Thoracic aorta (tissue), 2 donors: ENCODE results near the gene ELOVL5. TPM values are rescaled to one million over a fixed set of nuclear protein-coding genes. Genes with fewer than 3 reads are reported as not detected.
A peak's percentile ranks its signal among the peaks of the same experiment; 100 is the strongest.

Experiments used
- ATAC-seq: fragments of 150-250 bp; one replicate; pipeline ENCODE4 v1.8.0; 2017; ENCODE audit warnings: low read depth; ENCODE audit not compliant: insufficient number of reproducible peaks, low FRiP score
- DNase-seq: peaks from one replicate; pipeline ENCODE4 v3.0.0-alpha.2; 2020; ENCODE audit warnings: low spot score
- H3K27ac ChIP-seq, 2 donors: fragments of 200-600 bp; sonication (generic); 1 replicate in 1 of 2; 2 replicates in 1 of 2; pipeline ENCODE4 v1.5.1; 2016; ENCODE audit warnings: mild to moderate bottlenecking in 2 of 2, moderate library complexity in 2 of 2
- H3K27me3 ChIP-seq: fragments of 200-600 bp; sonication (generic); replicated peaks from 2 replicates; pipeline ENCODE4 v1.6.0; 2016; ENCODE audit warnings: mild to moderate bottlenecking; ENCODE audit not compliant: insufficient read depth
- H3K36me3 ChIP-seq: fragments of 200-600 bp; sonication (generic); one replicate; pipeline ENCODE4 v1.5.1; 2016
- H3K4me1 ChIP-seq, 2 donors: fragments of 200-600 bp; sonication (generic); 1 replicate in 1 of 2; 2 replicates in 1 of 2; pipeline versions ENCODE4 v1.5.1 to v1.6.0; 2016; ENCODE audit warnings: low read depth in 2 of 2, mild to moderate bottlenecking in 1 of 2; ENCODE audit not compliant: control insufficient read depth in 1 of 2
- H3K4me3 ChIP-seq: fragments of 200-600 bp; sonication (generic); 2 replicates; pipeline ENCODE4 v1.5.1; 2016; ENCODE audit warnings: mild to moderate bottlenecking
- H3K9me3 ChIP-seq: fragments of 200-600 bp; sonication (generic); 2 replicates; pipeline ENCODE4 v1.5.1; 2016
- CTCF ChIP-seq: fragments of 200-600 bp; sonication (generic); IDR thresholded peaks from one replicate; pipeline ENCODE4 v1.5.1; 2019; ENCODE audit warnings: antibody characterized with exemption
- total RNA-seq, 2 donors: library from RNA; depleted of rRNA; stranded (reverse); fragments of >200 nt; gene quantifications; one replicate each; pipeline versions ENCODE4 v1.1.0 to v1.2.3, GENCODE V29; 2016

ELOVL5 gene
- total RNA-seq, 2 donors from 2014 or later = 61.1 to 86.8 TPM

GRCh38 chr6:53290537-53291510 lies 57.9 kb downstream of the ELOVL5 start:
- H3K27ac ChIP-seq = no peak overlapping the region

GRCh38 chr6:53287336-53288225 lies 61.2 kb downstream of the ELOVL5 start:
- H3K27me3 ChIP-seq = no peaks in the 10 kb centered on the region
- H3K9me3 ChIP-seq = no peaks in the 10 kb centered on the region
- no peak for TF ChIP-seq CTCF
- no peak for DNase-seq
- ATAC-seq = no peak
- H3K4me1 ChIP-seq = peaks cover 8 to 25% of the 10 kb centered on the region in 2 donors
- no peak overlapping the region for H3K4me3 ChIP-seq
- peak overlapping the region; percentile 7 to 36 for H3K27ac ChIP-seq
- H3K36me3 ChIP-seq = no peaks in the 10 kb centered on the region

More at GRCh38 chr6:53290537-53291510, 57.9 kb downstream of the ELOVL5 start:
- DNase-seq = no peak
- Histone ChIP-seq H3K4me3 (no peak overlapping the region), H3K9me3 (no peaks in the 10 kb centered on the region), H3K4me1 (peaks cover 0 to 10% of the 10 kb centered on the region in 2 donors), H3K27me3 (no peaks in the 10 kb centered on the region), H3K36me3 (peaks cover 10% of the 10 kb centered on the region)
- TF ChIP-seq CTCF = no peak
- ATAC-seq = no peak

- DNase-seq (no peak), ATAC-seq (no peak)
- no peak for TF ChIP-seq CTCF
- Histone ChIP-seq H3K4me1 (peaks cover 23 to 45% of the 10 kb centered on the region in 2 donors), H3K4me3 (no peak overlapping the region), H3K9me3 (no peaks in the 10 kb centered on the region), H3K36me3 (no peaks in the 10 kb centered on the region), H3K27ac (no peak overlapping the region), H3K27me3 (no peaks in the 10 kb centered on the region)
Observed at GRCh38 chr6:53284901-53285300, 63.8 kb downstream of the ELOVL5 start.

GRCh38 chr6:53282741-53283140 lies 66.0 kb downstream of the ELOVL5 start:
- no peaks in the 10 kb centered on the region for H3K9me3 ChIP-seq
- H3K4me1 ChIP-seq = peaks cover 23 to 42% of the 10 kb centered on the region in 2 donors
- peak overlapping the region; percentile 0 for H3K4me3 ChIP-seq
- ATAC-seq (no peak), DNase-seq (no peak)
- TF ChIP-seq CTCF = no peak
- no peaks in the 10 kb centered on the region for H3K36me3 ChIP-seq
- peak overlapping the region; percentile 64 to 71 for H3K27ac ChIP-seq
- H3K27me3 ChIP-seq = no peaks in the 10 kb centered on the region

- no peak for TF ChIP-seq CTCF
Observed at GRCh38 chr6:53282234-53282633, 66.5 kb downstream of the ELOVL5 start.

More at GRCh38 chr6:53282234-53282633, 66.5 kb downstream of the ELOVL5 start:
- H3K36me3 ChIP-seq = no peaks in the 10 kb centered on the region
- H3K27me3 ChIP-seq = no peaks in the 10 kb centered on the region
- peak overlapping the region; percentile 0 for H3K4me3 ChIP-seq
- H3K9me3 ChIP-seq = no peaks in the 10 kb centered on the region
- ATAC-seq = no peak
- peaks cover 23 to 37% of the 10 kb centered on the region in 2 donors for H3K4me1 ChIP-seq
- no peak for DNase-seq
- peak overlapping the region; percentile 64 to 71 for H3K27ac ChIP-seq
